SK-N-SH treated with all-trans-retinoic acid at 6 μM for 48 hours (cell line): Measurements from ENCODE around the gene ZNF710.

Experiments used
- ATAC-seq: fragments of 200-7000 bp; cut with Tn5 transposase; 3 replicates; pipeline ENCODE4 v1.9.1; 2020; ENCODE audit warnings: mild to moderate bottlenecking, moderate library complexity
- ARNTL ChIP-seq: fragments of 450-650 bp; formaldehyde crosslinking; IDR thresholded peaks from 2 replicates; pipeline ENCODE4 v1.5.0; 2020; ENCODE audit warnings: low read depth, mild to moderate bottlenecking, moderate library complexity, borderline replicate concordance
- BACH2 ChIP-seq: fragments of 250-450 bp; sonication (Bioruptor Pico); IDR thresholded peaks from 2 replicates; pipeline ENCODE4 v1.9.0; 2021; ENCODE audit warnings: mild to moderate bottlenecking, borderline replicate concordance
- CSRNP3 ChIP-seq: fragments of 250-450 bp; sonication (Bioruptor Pico); IDR thresholded peaks from 2 replicates; pipeline ENCODE4 v1.5.1; 2021; ENCODE audit warnings: mild to moderate bottlenecking, moderate library complexity
- ESRRG ChIP-seq: fragments of 250-450 bp; sonication (Bioruptor Pico); IDR thresholded peaks from 2 replicates; pipeline ENCODE4 v1.6.1; 2021; ENCODE audit warnings: mild to moderate bottlenecking
- GLIS3 ChIP-seq: fragments of 250-450 bp; sonication (Bioruptor Pico); IDR thresholded peaks from 2 replicates; pipeline ENCODE4 v1.5.0; 2020; ENCODE audit warnings: mild to moderate bottlenecking, moderate library complexity
- ISL1 ChIP-seq: fragments of 250-450 bp; sonication (Bioruptor Pico); IDR thresholded peaks from 2 replicates; pipeline ENCODE4 v2.1.2; 2022; ENCODE audit warnings: mild to moderate bottlenecking, moderate library complexity
- OSR1 ChIP-seq: fragments of 250-450 bp; sonication (Bioruptor Pico); IDR thresholded peaks from 2 replicates; pipeline ENCODE4 v1.8.0; 2022; ENCODE audit warnings: moderate library complexity, mild to moderate bottlenecking, inconsistent platforms
- PATZ1 ChIP-seq: fragments of 250-450 bp; sonication (Bioruptor Pico); IDR thresholded peaks from 2 replicates; pipeline ENCODE4 v1.8.0; 2020; ENCODE audit warnings: mild to moderate bottlenecking, moderate library complexity, borderline replicate concordance
- POU6F1 ChIP-seq: fragments of 250-450 bp; sonication (Bioruptor Pico); IDR thresholded peaks from 2 replicates; pipeline ENCODE4 v1.8.0; 2021; ENCODE audit warnings: low read depth, mild to moderate bottlenecking, moderate library complexity, borderline replicate concordance
- PPARA ChIP-seq: fragments of 250-450 bp; sonication (Bioruptor Pico); IDR thresholded peaks from 2 replicates; pipeline ENCODE4 v1.5.0; 2020; ENCODE audit warnings: mild to moderate bottlenecking, borderline replicate concordance
- RARB ChIP-seq: fragments of 250-450 bp; sonication (Bioruptor Pico); IDR thresholded peaks from 2 replicates; pipeline ENCODE4 v1.8.0; 2021; ENCODE audit warnings: mild to moderate bottlenecking, moderate library complexity
- TOX ChIP-seq: fragments of 250-450 bp; sonication (Bioruptor Pico); IDR thresholded peaks from 2 replicates; pipeline ENCODE4 v1.8.0; 2021; ENCODE audit warnings: mild to moderate bottlenecking, moderate library complexity, borderline replicate concordance
- TSHZ2 ChIP-seq: fragments of 250-450 bp; sonication (Bioruptor Pico); IDR thresholded peaks from 2 replicates; pipeline ENCODE4 v1.5.0; 2020; ENCODE audit warnings: mild to moderate bottlenecking, moderate library complexity
- ZFP3 ChIP-seq: fragments of 250-450 bp; sonication (Bioruptor Pico); IDR thresholded peaks from 2 replicates; pipeline ENCODE4 v1.5.0; 2020; ENCODE audit warnings: mild to moderate bottlenecking, moderate library complexity
- ZNF565 ChIP-seq: fragments of 450-650 bp; formaldehyde crosslinking; conservative IDR thresholded peaks from 2 replicates; pipeline ENCODE4 v1.5.0; 2020; ENCODE audit warnings: low read depth, mild to moderate bottlenecking, moderate library complexity
- ZNF70 ChIP-seq: fragments of 450-650 bp; formaldehyde crosslinking; IDR thresholded peaks from 2 replicates; pipeline ENCODE4 v1.5.0; 2020; ENCODE audit warnings: mild to moderate bottlenecking, moderate library complexity

Gene ZNF710

GRCh38 chr15:90060797-90061196, 59.7 kb downstream of the ZNF710 start (continued):
- no peak for TF ChIP-seq TSHZ2 (CRISPR knock-in tag)
- no peak for TF ChIP-seq RARB (CRISPR knock-in tag)
- no peak for TF ChIP-seq POU6F1 (CRISPR knock-in tag)
- no peak for TF ChIP-seq CSRNP3 (CRISPR knock-in tag)

- TF ChIP-seq GLIS3 (CRISPR knock-in tag) (no peak), CSRNP3 (CRISPR knock-in tag) (no peak), ESRRG (CRISPR knock-in tag) (no peak), POU6F1 (CRISPR knock-in tag) (no peak), OSR1 (CRISPR knock-in tag) (no peak), TSHZ2 (CRISPR knock-in tag) (no peak), ZFP3 (no peak), ARNTL (CRISPR knock-in tag) (no peak), ISL1 (no peak), BACH2 (CRISPR knock-in tag) (no peak), ZNF70 (CRISPR knock-in tag) (no peak), PATZ1 (CRISPR knock-in tag) (no peak), ZNF565 (CRISPR knock-in tag) (no peak), PPARA (CRISPR knock-in tag) (no peak), TOX (no peak)
- ATAC-seq, result no peak
Observed at GRCh38 chr15:90062023-90062442, 60.9 kb downstream of the ZNF710 start.
